GM12874 (cell line): ENCODE measurements around the gene ORMDL3.

ENCODE experiments used
- CTCF ChIP-seq: IDR thresholded peaks from 2 replicates; pipeline ENCODE4 v1.5.1; 2011; ENCODE audit warnings: low read depth, mild to moderate bottlenecking, control low read depth, low read length, moderate library complexity; ENCODE audit not compliant: insufficient read depth

Gene ORMDL3

GRCh38 chr17:39904990-39905288, 22.5 kb downstream of the ORMDL3 start:
- no peak for TF ChIP-seq CTCF

- no peak for TF ChIP-seq CTCF
Observed at GRCh38 chr17:39903158-39903884, 24.1 kb downstream of the ORMDL3 start.

GRCh38 chr17:39899215-39899614, 28.2 kb downstream of the ORMDL3 start:
- no peak for TF ChIP-seq CTCF

GRCh38 chr17:39898088-39898487, 29.3 kb downstream of the ORMDL3 start:
- no peak for TF ChIP-seq CTCF

GRCh38 chr17:39894681-39895376, 32.6 kb downstream of the ORMDL3 start:
- TF ChIP-seq CTCF, result no peak

- no peak for TF ChIP-seq CTCF
Observed at GRCh38 chr17:39889200-39889599, 38.2 kb downstream of the ORMDL3 start.

- no peak for TF ChIP-seq CTCF
Observed at GRCh38 chr17:39887078-39887477, 40.3 kb downstream of the ORMDL3 start.
